HFFc6 (cell line): Measurements from ENCODE around the gene CFAP97D2. TPM values are rescaled to one million over a fixed set of nuclear protein-coding genes. Genes with fewer than 3 reads are reported as not detected.

Experiments
- DNase-seq: peaks from one replicate; pipeline ENCODE4 v3.0.0-alpha.2; 2018
- H3K27ac Mint-ChIP-seq: 2 replicates; pipeline ENCODE4 v1.8.0; 2020; ENCODE audit warnings: mild to moderate bottlenecking, mixed read lengths
- H3K27me3 Mint-ChIP-seq: 2 replicates; pipeline ENCODE4 v1.8.0; 2021; ENCODE audit warnings: mild to moderate bottlenecking, moderate library complexity, mixed read lengths; ENCODE audit not compliant: insufficient read depth
- H3K36me3 Mint-ChIP-seq: 2 replicates; pipeline ENCODE4 v1.8.0; 2021; ENCODE audit warnings: low read depth, mixed read lengths
- H3K4me1 Mint-ChIP-seq: 2 replicates; pipeline ENCODE4 v1.8.0; 2020; ENCODE audit warnings: low read depth, mixed read lengths
- H3K4me3 Mint-ChIP-seq: 2 replicates; pipeline ENCODE4 v1.8.0; 2020; ENCODE audit warnings: mild to moderate bottlenecking, moderate library complexity, mixed read lengths
- H3K9me3 Mint-ChIP-seq: 2 replicates; pipeline ENCODE4 v1.8.0; 2020; ENCODE audit warnings: mild to moderate bottlenecking, mixed read lengths
- CTCF ChIP-seq: fragments of 200-600 bp; sonication (generic); IDR thresholded peaks from 2 replicates; pipeline ENCODE4 v1.5.0; 2021; ENCODE audit warnings: antibody characterized with exemption, mild to moderate bottlenecking
- total RNA-seq, 6 experiments: library from RNA; stranded (reverse); fragmentation: NEBNext Ultra II Directional; extraction: Animal tissue kit (Norgen Biotek cat#: 25700); gene quantifications; 2 replicates in 1 of 6; 3 replicates in 5 of 6; pipeline ENCODE4 v1.2.3, GENCODE V29; 2021

Gene CFAP97D2
- total RNA-seq, 6 experiments from 2014 or later, result not detected

- no peak for DNase-seq
- Mint-ChIP-seq H3K27ac (no peak overlapping the region), H3K36me3 (no peaks in the 10 kb centered on the region), H3K4me1 (no peaks in the 10 kb centered on the region), H3K27me3 (peaks cover 18% of the 10 kb centered on the region), H3K4me3 (no peak overlapping the region), H3K9me3 (peaks cover 14% of the 10 kb centered on the region; the same call in 1 of the 2 replicates)
- no peak for TF ChIP-seq CTCF
Measured at GRCh38 chr13:114203536-114203935, 24.5 kb downstream of the CFAP97D2 start.

- peaks cover 14% of the 10 kb centered on the region; the same call in 1 of the 2 replicates for H3K9me3 Mint-ChIP-seq
- no peaks in the 10 kb centered on the region for H3K4me1 Mint-ChIP-seq
- DNase-seq, result no peak
- H3K4me3 Mint-ChIP-seq, result no peak overlapping the region
- no peaks in the 10 kb centered on the region for H3K36me3 Mint-ChIP-seq
- TF ChIP-seq CTCF, result no peak
- H3K27me3 Mint-ChIP-seq, result peaks cover 20% of the 10 kb centered on the region
- no peak overlapping the region for H3K27ac Mint-ChIP-seq
Measured at GRCh38 chr13:114204894-114205293, 25.8 kb downstream of the CFAP97D2 start.

GRCh38 chr13:114208134-114208533, 29.1 kb downstream of the CFAP97D2 start:
- no peak for TF ChIP-seq CTCF
- Mint-ChIP-seq H3K27ac (no peak overlapping the region), H3K4me3 (no peak overlapping the region), H3K9me3 (peaks cover 14% of the 10 kb centered on the region; the same call in 1 of the 2 replicates), H3K4me1 (peaks cover 10% of the 10 kb centered on the region), H3K36me3 (no peaks in the 10 kb centered on the region), H3K27me3 (peaks cover 12% of the 10 kb centered on the region)
- no peak for DNase-seq

- no peak for DNase-seq
- H3K36me3 Mint-ChIP-seq, result no peaks in the 10 kb centered on the region
Measured at GRCh38 chr13:114211446-114212157, 32.5 kb downstream of the CFAP97D2 start.

GRCh38 chr13:114212158-114212495, 33.1 kb downstream of the CFAP97D2 start:
- Mint-ChIP-seq H3K4me3 (no peak overlapping the region), H3K9me3 (peaks cover 10% of the 10 kb centered on the region)
- no peak for TF ChIP-seq CTCF

More at GRCh38 chr13:114211446-114212157, 32.5 kb downstream of the CFAP97D2 start:
- Mint-ChIP-seq H3K4me1 (peaks cover 10% of the 10 kb centered on the region), H3K27me3 (peaks cover 16% of the 10 kb centered on the region), H3K4me3 (no peak overlapping the region), H3K9me3 (peaks cover 14% of the 10 kb centered on the region), H3K27ac (peak overlapping the region; percentile 1; the same call in 1 of the 2 replicates)
- no peak for TF ChIP-seq CTCF

More at GRCh38 chr13:114212158-114212495, 33.1 kb downstream of the CFAP97D2 start:
- peaks cover 16% of the 10 kb centered on the region for H3K27me3 Mint-ChIP-seq
- no peak for DNase-seq
- peaks cover 10% of the 10 kb centered on the region for H3K4me1 Mint-ChIP-seq
- H3K27ac Mint-ChIP-seq, result peak overlapping the region; percentile 1; the same call in 1 of the 2 replicates
- H3K36me3 Mint-ChIP-seq, result no peaks in the 10 kb centered on the region
